DMS 273 (cell line): ENCODE results near the gene IFITM10.
"Not testable (repeated sequence)": the region's sequence is repeated elsewhere in the genome, so short reads cannot be mapped to it uniquely, and the experiment has no call there.

Source experiments
- DNase-seq: peaks from one replicate; lab custom pipeline; 2025; ENCODE audit not compliant: unreplicated experiment; lab: John Stamatoyannopoulos, UW

Gene IFITM10

GRCh38 chr11:1693327-1694063 is 56.9 kb downstream of the IFITM10 start:
- DNase-seq: peak; percentile 79

- no peak for DNase-seq
Measured at GRCh38 chr11:1692708-1693326, 57.6 kb downstream of the IFITM10 start.

GRCh38 chr11:1691878-1692707 is 58.3 kb downstream of the IFITM10 start:
- DNase-seq: no peak

GRCh38 chr11:1691026-1691877 is 59.1 kb downstream of the IFITM10 start:
- no peak for DNase-seq

DNA sequence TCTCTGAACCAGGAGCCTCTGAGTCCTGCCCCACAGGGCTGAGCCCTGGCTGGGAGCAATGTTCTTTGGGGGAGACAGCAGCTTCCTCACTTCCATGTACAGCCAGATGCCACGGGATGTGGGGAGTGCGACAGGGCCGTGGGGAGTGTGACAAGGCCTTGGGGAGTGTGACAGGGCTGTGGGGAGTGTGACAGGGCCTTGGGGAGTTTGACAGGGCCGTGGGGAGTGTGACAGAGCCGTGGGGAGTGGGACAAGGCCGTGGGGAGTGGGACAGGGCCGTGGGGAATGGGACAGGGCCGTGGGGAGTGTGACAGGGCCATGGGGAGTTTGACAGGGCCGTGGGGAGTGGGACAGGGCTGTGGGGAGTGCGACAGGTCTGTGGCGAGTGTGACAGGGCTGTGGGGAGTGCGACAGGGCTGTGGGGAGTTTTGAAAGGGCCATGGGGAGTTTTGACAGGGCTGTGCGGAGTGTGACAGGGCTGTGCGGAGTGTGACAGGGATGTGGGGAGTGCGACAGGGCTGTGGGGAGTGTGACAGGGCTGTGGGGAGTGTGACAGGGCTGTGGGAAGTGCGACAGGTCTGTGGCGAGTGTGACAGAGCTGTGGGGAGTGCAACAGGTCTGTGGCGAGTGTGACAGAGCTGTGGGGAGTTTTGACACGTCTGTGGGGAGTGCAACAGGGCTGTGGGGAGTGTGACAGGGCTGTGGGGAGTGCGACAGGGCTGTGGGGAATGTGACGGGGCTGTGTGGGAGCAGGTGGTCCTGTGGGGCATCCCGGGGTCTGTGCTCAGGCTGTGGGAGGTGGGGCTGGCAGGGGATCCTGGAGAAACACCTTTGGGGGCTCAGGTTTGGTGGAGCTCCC is 60.0 kb downstream of the IFITM10 start:
- no peak for DNase-seq

- not testable (repeated sequence) for DNase-seq
Measured at GRCh38 chr11:1689250-1690166, 60.9 kb downstream of the IFITM10 start.

DNA sequence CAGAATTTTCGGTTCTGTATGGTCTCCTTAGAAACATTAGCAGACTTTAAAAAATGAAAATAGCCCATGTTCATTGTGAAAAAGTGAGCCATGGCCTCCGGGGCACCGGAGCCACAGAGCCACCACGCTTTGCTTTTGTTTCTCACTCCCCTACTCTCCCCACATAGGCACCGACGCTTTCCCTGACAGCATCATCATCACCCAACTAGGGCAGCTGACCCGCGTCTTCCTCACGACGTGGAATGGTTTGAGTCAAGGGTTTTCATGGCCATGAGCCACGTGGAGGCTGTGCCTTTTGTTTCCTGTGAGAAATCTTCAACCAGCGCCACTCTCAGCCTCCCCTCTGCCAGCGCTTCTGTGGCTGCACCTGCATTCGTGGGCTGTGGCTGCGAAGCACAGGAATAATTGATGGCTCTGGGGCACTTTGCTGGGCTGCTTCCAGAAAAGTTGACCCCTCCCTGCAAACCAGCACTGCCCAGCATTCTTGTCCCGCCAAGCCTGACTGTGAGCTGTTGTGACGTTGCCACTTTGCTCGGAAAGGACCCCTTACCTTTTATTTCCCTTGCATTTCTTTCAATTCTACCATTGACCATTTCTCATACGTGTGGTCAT is 62.0 kb downstream of the IFITM10 start:
- not testable (repeated sequence) for DNase-seq

- DNase-seq: not testable (repeated sequence)
Measured at GRCh38 chr11:1686220-1686619, 64.2 kb downstream of the IFITM10 start.

DNA sequence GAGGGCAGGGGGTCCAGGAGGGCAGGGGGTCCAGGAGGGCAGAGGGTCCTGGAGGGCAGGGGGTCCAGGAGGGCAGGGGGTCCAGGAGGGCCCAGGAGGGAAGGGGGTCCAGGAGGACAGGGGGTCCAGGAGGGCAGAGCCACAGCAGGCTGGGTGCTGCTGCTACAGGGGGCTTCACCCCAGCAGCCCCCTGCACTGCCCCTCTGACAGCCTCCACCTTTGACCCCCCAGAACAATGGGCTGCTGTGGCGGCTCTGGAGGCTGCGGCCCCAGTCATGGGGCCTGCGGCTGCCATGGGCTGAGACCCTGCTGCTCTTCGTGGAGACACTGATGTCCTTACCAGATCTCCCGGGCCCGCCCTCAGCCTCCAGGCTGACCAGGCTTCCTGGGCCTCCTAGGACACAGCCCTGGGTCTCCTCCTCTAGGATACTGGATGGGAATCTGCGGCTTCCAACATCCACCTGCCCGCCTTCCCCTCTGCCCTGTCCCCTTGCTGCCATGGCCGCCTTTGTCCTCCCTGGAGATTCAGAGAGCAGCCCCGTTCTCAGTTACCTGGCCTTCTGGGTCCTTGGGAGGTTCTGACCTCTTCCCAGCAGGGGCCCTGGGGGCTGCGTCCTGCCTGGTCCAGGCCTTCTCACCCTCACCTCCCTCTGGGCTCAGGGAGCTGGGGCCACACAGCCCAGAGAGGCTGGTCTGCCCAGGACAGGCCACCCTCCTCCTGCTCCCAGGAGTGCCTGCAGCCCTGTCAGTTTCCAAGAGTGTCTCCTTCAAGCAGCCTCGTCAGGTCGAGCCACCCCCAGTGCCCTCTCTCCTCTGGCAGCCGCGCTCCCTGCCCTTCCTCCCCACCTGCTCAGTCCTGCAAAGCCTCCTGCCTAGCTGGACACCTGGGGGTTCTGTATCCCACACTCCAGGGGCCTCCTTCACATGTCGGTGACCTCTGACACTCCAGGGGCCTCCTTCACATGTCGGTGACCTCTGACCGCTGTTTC is 65.2 kb downstream of the IFITM10 start:
- DNase-seq: not testable (repeated sequence)

DNA sequence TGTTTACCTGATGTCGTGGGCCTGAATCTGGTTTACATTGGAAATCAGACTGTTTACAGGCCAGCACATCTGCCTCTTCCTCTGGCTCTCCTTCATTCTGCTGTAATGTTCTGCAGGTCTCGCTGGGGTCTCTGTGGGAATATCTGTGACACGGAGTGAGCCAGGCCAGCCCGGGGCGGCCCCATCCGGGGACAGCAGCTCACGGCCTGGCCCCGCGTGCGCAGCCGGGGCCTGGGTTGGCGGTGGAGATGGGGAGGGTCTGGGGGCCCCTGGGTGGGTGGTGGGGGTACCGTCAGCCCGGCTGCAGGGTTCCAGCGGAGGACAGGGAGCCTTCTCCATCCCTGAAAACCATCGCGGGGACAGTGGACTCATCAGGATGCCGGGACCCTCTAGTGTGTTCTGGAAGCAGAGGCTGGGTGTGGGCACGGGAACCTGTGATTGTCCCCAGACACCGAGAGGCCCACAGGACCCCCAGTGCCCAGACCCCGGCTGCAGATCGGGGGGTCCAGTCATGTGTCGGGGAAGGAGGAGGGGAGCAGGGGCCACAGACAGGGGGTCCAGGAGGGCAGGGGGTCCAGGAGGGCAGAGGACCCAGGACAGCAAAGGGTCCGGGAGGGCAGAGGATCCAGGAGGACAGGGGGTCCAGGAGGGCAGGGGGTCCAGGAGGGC is 66.4 kb downstream of the IFITM10 start:
- DNase-seq: not testable (repeated sequence)

GRCh38 chr11:1683216-1683615 is 67.2 kb downstream of the IFITM10 start:
- DNase-seq: not testable (repeated sequence)
